Activated CD4-positive, alpha-beta T cell treated with anti-CD3 and anti-CD28 coated beads for 1 hour (primary cell): ENCODE measurements around the gene SEC24B.
"Not testable (repeated sequence)": the region's sequence is repeated elsewhere in the genome, so short reads cannot be mapped to it uniquely, and the experiment has no call there.

Source experiments
- DNase-seq: peaks from one replicate; pipeline ENCODE4 v3.0.0-alpha.2; 2020

Gene SEC24B

DNA sequence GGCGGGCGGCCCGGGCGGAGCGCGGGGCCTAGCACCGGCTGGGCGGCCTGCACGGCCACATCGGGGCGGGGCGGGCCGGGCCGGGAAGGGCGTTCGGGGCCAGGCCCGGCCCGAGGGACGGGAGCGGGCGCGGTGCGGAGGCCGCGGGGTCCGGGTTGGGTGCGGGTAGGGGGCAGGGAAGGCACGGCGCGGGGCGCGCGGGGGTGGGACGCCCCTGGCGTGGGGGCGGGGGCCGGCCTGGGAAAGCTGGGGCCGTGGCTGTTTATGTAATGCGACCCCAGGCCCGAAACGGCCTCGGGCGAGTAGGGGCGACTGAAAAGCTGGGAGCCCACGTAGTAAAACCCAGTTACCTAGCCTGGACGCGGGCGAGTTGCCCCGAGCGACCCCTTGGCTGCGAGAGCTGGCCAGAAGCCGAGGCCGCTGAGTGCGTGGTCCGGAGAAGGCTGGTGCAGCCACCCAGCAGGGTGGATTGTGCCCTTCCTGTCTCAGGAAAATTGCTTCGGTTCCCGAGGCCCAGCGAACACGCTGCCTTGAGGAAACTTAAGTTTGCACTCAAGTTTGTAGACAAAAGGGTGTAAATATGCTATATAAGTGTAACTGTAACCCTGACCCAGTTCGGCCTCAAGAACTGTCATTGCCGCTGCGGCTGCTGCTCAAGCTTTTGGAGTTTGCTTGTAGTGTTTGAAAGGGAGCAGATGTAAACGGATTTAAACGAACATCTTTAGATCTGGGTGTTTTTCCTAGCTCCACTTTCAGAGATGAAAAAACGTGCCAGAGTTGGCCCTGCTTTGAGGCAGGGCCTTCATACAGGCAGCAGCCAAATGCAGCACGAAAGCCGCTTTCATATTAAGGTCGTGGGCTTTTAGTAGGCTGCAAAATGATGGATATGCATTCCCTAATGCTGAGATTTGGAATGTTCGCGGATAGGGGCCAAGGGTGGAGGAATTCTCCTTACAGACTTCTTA, 674 bp downstream of the SEC24B start:
- no peak for DNase-seq

DNA sequence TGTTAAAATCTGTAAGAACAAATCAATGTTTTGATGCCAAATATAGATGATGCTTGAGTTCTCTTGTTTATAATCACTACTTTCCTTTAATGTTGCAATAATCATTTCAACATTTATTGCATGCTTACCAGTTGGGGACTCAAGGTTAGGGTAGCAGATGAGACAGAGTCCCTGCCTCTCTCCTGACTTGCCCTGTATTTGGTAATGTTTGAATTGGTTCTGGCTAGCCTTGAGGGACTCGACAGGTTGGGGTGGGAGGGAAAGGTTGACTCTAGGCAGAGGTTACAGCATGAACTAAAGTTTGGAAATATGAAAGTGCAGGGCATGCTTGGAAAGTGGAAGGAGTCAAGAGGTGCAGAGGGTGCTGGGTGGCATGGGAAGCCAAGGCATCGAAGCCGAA, 2.0 kb downstream of the SEC24B start:
- DNase-seq = no peak

DNA sequence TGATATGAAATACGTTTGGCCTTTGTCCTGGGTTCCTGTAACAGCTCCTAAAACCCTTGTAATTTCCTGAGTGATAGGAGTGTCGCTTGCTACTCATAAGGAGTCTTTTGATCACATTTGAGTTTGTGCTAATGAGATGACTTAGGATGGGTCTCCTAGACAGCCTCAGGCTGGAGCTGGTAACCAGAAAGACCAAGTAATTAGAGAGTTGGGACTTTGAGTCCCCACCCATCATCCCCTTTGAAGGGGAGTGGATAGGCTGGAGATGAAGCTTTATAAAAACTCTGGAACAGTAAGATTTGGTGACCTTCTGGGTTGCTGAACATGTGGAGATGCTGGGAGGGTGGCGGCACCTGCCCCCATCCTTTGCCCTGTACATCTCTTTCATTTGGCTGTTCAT, 2.9 kb downstream of the SEC24B start:
- no peak for DNase-seq

DNA sequence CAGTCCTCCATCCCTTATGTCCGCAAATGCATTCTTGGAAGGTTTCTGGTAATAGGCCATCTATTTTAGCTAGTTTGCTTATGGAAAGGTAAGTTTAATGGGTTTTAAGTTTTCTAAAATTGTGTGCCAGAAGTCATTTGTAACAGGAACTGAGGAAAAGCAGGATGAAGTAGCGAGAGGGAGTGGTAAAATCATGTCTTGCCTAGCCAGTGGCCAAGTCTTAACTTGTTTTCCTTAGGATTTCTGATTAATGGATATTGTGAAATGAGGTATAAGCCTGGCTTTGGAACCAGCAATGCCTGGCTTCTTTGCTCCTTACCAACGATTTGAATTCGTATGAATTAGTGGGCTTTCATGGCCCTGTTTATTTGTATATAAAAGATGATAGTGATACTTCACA, 7.3 kb downstream of the SEC24B start:
- DNase-seq = no peak

DNA sequence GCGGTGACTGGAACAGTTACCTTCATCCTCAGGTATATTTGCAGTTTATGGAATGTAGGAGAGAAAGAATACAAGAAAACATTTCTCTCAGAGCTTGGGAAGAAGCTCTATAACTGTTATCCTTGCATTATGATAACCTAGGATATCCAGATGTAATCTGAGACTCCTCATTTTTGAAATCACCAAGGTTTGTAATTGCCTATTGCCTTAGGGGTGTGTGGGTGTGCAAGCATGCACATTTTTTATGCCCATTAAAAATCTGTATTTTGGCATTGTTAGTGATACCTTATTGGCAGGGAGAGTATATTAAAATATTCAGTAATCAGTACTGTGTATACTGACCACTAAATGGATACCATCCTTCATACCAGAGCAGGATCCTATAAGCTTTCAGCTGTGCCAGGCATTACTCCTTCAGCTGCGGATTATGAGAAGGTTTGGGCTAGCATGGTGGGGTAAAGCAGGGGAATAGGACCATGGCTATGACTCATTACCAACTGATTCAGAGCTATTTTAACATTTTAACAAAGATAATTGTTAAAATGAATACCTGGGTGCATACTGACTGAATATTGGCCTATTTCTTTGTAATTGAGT, 8.3 kb downstream of the SEC24B start:
- no peak for DNase-seq

DNA sequence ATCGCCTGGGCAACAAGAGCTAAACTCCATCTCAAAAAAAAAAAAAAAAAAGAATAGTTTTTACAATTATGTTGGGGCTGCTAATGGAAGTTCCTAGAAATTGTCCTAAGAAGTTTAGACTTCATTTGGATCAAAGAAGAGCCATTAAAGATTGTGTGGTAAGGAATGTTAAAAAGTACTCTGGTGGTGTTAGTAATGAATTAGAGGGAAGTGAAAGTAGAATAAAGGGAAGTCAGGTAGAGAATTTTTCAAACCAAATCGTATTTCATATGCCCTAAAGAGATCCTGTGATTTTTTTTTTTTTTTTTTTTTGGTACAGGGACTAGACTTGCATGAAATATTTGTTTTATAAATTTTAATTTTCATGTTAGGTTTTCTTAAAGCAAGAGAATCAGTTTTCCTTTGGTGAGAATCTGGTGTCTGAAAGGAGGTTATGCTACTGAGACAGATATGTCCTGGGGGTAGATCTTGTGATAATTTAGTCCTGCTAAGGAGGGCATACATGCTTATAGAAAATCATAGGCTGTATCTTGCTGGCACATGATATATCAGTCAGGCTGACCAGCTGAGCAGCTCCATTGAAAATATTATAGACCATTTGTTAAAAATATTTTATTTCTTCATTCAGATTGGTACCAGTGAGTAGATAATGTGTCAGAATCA, 10.7 kb downstream of the SEC24B start:
- DNase-seq = no peak

DNA sequence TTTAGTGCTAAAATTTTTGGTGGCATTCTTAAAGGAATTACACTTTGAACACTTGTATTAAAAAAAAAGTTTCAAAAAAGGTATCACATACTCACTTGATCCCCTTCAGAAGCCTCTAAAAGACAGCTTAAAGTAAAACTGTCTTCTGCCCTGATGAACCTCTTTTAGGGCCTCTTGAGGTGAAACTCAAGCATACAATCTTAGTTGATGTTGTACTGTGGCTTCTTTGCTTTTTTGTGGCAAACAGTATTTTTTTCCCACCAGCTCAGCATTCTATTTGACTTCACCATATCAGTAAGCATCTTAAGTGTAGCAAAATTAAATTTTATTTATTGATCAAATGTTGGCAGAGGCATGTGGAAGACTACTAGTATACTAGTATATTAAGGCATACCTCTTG, 13.7 kb downstream of the SEC24B start:
- DNase-seq = no peak

DNA sequence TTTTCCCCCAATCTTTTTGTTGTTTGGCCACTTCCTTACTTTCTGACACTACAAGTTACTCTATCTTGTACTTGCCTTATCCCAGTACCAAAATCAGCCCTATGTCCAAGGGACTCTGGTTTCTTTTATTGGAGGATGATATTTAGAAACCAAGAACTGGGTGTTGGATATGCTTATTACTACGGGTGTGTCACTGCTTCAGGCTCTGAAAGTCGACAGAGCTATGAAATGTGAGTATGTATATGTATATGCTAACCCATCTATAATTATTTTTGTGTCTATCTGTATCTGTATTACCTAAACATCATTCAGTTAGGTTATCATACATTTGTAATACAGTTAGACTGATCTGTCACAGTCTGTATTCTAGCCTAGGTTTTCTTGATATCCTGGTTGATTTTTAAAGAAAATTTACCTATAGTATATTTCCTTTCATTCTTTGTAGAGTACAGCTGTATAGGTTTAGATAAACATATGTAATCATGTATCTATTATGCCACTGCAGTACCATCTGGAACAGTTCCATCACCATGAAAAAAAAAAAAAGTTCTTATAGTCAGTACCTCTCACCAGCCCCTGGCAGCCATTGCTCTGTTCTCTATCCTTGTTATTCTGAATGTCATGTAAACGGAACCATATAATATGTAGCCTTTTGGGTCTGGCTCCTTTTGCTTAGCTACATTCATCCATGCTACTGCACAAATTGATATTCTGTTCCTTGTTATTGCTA, 18.1 kb downstream of the SEC24B start:
- no peak for DNase-seq

DNA sequence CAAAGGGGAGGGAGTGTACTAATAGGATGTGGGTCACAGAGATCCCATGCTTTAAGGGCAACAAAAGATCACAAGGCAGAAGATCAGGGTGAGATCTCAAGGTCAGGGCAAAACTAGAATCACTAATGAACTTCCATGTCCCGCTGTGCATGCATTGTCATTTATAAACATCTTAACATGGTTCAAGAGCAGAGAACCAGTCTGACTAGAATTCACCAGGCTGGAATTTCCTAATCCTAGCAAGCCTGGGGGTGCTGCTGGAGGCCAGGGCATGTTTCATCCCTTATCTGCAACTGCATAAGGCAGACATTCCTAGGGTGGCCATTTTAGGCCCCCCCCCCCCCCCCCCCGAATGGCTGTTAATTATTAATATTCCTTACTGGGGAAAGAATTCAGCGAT, 19.5 kb downstream of the SEC24B start:
- not testable (repeated sequence) for DNase-seq

DNA sequence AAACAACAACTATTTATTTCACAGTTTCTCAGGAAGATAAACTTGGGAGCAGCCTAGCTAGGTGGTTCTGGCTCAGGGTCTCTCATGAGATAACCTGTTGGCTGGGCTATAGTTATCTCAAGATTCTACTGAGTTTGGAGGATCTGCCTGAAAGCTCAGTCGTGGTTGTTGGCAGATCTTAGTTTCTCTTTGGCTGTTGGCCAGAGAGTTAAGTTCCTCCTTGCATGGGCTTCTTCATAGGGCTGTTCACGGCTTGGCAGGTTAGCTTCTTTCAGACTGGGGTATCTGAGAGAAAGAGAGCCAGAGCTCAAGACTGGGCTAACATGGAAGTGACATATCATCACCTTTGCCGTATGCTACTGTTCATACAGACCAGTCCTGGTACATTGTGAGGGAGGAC, 28.7 kb downstream of the SEC24B start:
- no peak for DNase-seq

DNA sequence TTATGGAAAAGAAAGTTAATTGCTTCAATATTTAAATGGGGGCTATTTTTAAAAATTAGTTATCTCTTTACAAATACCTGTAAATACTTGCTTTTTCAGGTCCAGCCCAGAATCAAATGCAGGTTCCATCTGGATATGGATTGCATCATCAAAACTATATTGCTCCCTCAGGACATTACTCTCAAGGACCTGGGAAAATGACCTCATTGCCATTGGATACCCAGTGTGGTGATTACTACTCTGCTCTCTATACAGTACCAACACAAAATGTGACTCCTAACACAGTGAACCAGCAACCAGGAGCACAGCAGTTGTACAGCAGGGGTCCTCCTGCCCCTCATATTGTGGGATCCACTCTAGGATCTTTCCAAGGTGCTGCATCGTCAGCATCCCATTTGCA, 29.2 kb downstream of the SEC24B start:
- no peak for DNase-seq

DNA sequence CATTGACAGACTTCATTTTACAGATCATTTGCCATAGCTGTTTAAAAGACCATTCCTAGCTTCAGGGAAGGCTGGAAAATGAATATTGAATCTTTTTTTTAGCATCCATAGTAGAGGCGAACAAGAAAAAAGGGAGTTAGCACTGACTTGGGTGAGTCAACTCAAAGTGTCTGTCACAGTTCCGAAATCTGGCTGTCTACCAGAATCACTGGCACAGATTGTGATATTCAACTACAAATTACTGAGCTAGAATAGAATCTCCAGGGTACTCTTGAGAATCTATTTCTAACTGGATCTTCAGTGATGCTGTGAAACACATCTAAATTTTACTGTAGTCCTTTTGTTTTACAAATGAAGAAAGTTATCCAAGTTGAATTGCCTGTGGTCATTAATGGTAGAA, 31.5 kb downstream of the SEC24B start:
- DNase-seq = no peak

DNA sequence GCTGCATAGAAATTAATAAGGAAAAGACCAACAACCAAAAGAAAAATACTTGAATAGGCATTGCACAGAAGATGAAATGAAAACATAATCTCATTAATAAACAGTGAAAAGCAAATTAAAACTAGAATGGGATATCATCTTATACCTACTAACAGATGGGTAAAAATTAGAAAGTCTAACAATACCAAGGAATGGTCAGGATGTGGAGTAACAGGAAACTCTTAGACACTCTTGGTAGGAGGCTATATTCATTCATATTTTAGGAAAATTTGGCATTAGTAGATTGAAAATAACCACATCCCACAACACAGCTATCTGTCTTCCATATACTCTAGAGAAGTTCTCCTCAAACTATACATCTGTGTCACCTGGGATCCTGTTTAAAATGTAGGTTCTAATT, 36.3 kb downstream of the SEC24B start:
- DNase-seq = no peak

DNA sequence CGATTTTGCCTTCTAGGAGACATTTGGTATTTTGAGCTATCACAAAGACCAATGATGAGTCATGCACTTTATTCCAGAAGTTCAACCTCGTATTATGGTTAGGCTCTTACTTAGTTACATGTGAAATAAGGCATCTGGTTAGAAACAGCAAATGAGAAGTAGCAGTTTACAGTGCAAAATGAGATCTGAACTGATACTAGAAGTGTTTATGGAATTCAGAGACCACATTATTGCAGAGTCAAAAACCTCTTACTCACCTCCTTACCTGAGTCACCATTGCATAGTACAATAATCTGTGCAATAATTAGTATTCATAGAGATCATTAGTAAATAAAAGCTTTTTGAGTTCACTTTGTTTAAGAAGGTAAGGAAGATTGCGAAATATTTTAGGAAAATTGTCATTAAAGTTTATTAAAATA, 38.7 kb downstream of the SEC24B start:
- no peak for DNase-seq

DNA sequence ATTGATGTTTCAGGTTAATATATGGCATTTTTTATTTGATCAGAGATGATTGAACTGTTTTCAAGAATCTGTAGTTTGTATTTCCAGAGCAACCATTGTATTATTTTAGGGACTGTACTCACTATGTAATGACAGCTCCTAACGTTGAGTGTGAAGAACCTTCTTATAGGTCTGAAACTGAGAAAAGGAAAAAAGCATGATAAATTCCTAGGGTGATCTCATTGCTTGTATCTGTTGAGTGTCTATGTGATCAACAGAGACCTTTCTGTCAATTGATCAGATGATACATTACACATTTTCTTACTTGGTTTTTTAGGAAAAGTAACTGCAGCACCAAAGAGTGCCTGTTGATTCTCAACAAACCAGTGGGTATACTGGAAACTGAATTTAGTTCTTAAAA, 40.2 kb downstream of the SEC24B start:
- no peak for DNase-seq

DNA sequence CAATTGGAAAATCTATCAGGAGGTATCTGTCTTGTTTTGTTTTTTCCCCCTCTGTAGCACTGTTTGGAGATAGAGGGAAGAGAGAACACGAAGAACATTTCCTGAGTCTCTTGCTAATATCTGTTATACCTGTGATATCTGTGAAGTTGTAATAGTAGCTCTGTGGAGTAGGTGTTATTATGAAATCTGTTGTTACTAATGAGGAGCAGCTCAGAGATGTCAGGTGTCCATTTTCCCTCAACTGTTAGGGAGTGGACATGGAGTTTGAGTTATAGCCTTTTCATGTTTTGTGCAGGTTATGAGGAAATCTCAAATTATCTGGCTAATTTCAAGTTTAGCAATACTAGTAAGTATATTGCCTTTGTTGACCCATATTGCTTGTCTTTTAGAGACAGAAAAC, 52.4 kb downstream of the SEC24B start:
- no peak for DNase-seq

DNA sequence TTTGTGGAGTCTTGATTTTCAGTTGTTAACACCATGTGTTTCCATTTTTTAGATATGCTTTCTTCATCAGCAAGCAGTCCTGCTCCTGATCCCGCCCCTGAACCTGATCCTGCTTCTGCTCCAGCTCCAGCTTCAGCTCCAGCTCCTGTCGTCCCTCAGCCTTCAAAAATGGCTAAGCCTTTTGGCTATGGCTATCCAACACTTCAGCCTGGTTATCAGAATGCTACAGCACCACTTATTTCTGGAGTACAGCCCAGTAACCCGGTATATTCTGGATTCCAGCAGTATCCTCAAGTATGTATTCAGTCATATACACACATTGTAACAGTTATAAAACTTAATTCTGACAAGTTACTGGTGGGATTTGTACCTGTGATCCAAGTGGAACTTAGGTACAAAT, 60.9 kb downstream of the SEC24B start:
- no peak for DNase-seq

DNA sequence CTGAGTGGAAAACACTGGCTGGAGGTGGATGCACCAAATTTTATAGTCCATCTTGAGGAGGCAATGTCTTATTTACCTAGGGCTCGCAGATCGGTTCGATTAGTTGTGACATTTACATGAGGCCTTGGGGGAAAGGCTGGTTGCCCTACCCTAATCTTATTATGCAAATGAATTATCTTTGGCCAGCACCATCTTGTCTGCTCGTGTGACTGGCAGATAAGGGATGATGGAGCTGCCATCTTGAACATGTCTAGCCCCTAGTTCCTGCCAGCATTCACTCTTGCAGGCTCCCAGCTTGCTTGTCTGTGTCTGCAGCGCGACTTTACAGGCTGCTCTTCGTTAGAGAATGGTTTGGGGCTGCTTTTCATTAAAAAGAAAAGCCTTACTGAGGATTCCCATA, 61.9 kb downstream of the SEC24B start:
- no peak for DNase-seq

DNA sequence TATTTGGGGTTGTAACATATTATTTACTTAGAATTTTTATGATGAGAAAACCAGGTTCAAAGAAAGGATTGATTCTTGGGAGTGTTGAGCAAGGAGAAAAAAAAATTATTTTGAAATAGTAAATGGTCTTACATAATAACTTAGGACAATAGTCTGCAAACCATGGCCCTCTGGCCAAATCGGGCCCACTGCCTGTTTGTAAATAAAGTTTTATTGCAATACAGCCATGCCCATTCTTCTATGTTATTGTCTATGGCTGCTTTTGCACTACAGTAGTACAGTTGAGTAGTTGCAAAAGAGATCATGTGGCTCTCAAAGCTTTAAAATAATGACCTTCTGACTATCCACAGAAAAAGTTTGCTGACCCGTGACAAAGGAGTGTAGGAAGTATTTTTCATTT, 63.3 kb downstream of the SEC24B start:
- DNase-seq = no peak

DNA sequence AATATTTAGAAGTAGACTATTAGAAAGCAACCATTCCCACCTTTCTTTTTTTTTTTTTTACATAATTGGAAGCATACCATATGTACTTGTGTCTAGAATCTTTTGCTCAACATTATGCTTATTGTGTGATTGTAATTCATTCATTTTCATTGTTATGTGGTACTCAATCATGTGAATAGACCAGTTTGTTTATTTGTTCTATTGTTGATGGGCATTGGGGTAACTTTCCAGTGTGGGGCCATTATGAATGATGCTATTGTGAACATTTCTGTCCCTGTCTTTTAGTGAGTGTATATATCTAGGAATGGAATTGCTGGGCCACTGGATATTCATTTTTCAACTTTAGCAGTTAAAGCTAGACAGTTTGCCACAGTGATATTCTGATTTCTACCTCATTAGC, 63.9 kb downstream of the SEC24B start:
- no peak for DNase-seq

DNA sequence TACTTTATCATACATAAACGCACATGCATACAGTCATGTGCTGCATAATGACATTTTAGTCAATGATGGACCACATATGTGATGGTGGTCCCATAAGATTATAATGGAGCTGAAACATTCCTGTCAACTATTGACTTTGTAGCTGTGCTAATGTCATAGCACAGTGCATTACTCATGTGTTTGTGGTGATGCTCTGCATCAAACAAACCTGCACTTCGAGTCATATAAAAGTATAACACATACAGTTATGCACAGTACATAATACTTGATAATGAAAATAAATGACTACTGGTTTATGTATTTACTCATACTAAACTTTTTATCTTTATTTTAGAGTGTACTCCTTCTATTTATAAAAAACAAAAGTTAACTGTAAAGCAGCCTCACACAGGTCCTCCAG, 65.9 kb downstream of the SEC24B start:
- DNase-seq = no peak

DNA sequence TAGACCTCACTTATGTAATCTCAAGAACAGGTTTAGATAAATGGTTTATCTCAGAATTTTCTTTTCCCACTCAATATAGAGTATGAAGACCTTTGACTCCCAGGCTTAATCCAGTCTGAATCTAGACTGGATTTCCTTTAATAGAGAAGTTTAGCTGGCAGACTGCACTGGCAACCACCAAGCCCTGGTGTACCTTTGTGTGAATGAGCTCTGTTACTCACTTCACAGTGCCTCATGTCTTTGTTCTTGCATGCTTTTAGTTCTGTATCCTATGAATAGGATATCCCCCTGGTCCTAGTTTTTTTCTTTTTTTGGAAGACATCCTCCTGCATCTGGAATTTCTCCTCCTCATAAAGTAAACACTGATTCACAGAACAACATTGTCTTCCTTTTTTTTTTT, 73.3 kb downstream of the SEC24B start:
- no peak for DNase-seq

DNA sequence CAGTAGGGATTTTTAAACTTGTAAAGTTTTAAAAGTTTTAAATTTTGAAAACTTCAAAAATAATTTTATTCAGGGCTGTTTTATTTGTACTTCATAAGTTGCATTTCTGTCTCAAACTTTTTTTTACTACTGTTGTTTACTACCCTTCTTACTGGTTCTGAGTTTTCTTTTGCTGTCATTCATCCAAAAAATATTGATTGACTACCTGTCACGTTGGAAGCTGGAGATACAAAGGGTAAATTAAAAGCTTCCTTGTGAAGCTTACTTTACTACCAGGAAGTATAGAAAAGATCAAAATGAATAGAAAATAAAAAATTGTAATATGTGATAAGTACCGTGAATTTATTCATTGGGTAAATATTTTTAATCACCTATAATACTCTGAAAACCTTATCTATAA, 77.1 kb downstream of the SEC24B start:
- no peak for DNase-seq
